Astrocyte (in vitro differentiated cells and primary cell): Measurements from ENCODE around the gene ANO4. TPM values are rescaled to one million over a fixed set of nuclear protein-coding genes. Genes with fewer than 3 reads are reported as not detected.
A peak's percentile ranks its signal among the peaks of the same experiment; 100 is the strongest.

Experiments
- DNase-seq: peaks from one replicate; pipeline ENCODE4 v3.0.0-alpha.2; 2010; ENCODE audit warnings: low read depth
- FAIRE-seq: peaks from 2 replicates; lab custom pipeline; 2011; peaks lifted over from hg19 to GRCh38; lab: Jason Lieb, UNC
- H2AFZ ChIP-seq: 2 replicates; pipeline ENCODE4 v1.6.0; 2012; ENCODE audit warnings: low read depth, low read length, inconsistent platforms
- H3K27ac ChIP-seq: 2 replicates; pipeline ENCODE4 v1.5.1; 2011; ENCODE audit warnings: low read depth, low read length, inconsistent platforms
- H3K27me3 ChIP-seq: 2 replicates; pipeline ENCODE4 v1.6.0; 2011; ENCODE audit warnings: low read length, inconsistent platforms; ENCODE audit not compliant: insufficient read depth
- H3K36me3 ChIP-seq: 2 replicates; pipeline ENCODE4 v1.5.1; 2011; ENCODE audit warnings: low read length, inconsistent platforms; ENCODE audit not compliant: insufficient read depth
- H3K4me1 ChIP-seq: 2 replicates; pipeline ENCODE4 v1.5.1; 2011; ENCODE audit warnings: low read length, inconsistent platforms; ENCODE audit not compliant: insufficient read depth
- H3K4me2 ChIP-seq: 2 replicates; pipeline ENCODE4 v1.6.0; 2012; ENCODE audit warnings: low read length, inconsistent platforms
- H3K4me3 ChIP-seq: 2 replicates; pipeline ENCODE4 v1.5.1; 2011; ENCODE audit warnings: low read depth, mild to moderate bottlenecking, low read length, inconsistent platforms; ENCODE audit not compliant: insufficient read depth
- H3K79me2 ChIP-seq: 2 replicates; pipeline ENCODE4 v1.6.0; 2012; ENCODE audit warnings: mild to moderate bottlenecking, low read length, inconsistent platforms; ENCODE audit not compliant: insufficient read depth
- H3K9ac ChIP-seq: 2 replicates; pipeline ENCODE4 v1.6.0; 2012; ENCODE audit warnings: mild to moderate bottlenecking, low read length, inconsistent platforms
- H3K9me3 ChIP-seq: 2 replicates; pipeline ENCODE4 v1.5.1; 2012; ENCODE audit warnings: low read depth, mild to moderate bottlenecking, low read length, inconsistent platforms; ENCODE audit not compliant: insufficient read depth
- H4K20me1 ChIP-seq: 2 replicates; pipeline ENCODE4 v1.6.0; 2012; ENCODE audit warnings: low read length, inconsistent platforms; ENCODE audit not compliant: insufficient read depth
- H3K27ac Mint-ChIP-seq: one replicate; pipeline ENCODE4 v1.8.0; 2021; ENCODE audit warnings: mild to moderate bottlenecking, mixed read lengths; ENCODE audit not compliant: unreplicated experiment
- H3K27me3 Mint-ChIP-seq: one replicate; pipeline ENCODE4 v1.8.0; 2021; ENCODE audit warnings: low read depth, mixed read lengths; ENCODE audit not compliant: unreplicated experiment
- H3K36me3 Mint-ChIP-seq: one replicate; pipeline ENCODE4 v1.8.0; 2021; ENCODE audit warnings: low read depth, mixed read lengths; ENCODE audit not compliant: unreplicated experiment
- H3K4me1 Mint-ChIP-seq: one replicate; pipeline ENCODE4 v1.8.0; 2021; ENCODE audit warnings: low read depth, mixed read lengths; ENCODE audit not compliant: unreplicated experiment
- H3K4me3 Mint-ChIP-seq: one replicate; pipeline ENCODE4 v1.8.0; 2021; ENCODE audit warnings: mild to moderate bottlenecking, moderate library complexity, mixed read lengths; ENCODE audit not compliant: unreplicated experiment
- H3K9me3 Mint-ChIP-seq: one replicate; pipeline ENCODE4 v1.8.0; 2021; ENCODE audit warnings: mild to moderate bottlenecking, mixed read lengths; ENCODE audit not compliant: unreplicated experiment
- CTCF ChIP-seq: IDR thresholded peaks from 2 replicates; pipeline ENCODE4 v1.5.1; 2011; ENCODE audit warnings: low read depth, mild to moderate bottlenecking, inconsistent platforms, low read length, moderate library complexity; ENCODE audit not compliant: insufficient read depth
- EZH2 ChIP-seq: IDR thresholded peaks from 2 replicates; pipeline ENCODE4 v1.6.1; 2012; ENCODE audit warnings: mild to moderate bottlenecking, low read length, inconsistent platforms; ENCODE audit not compliant: insufficient read depth
- total RNA-seq: library from RNA; stranded (reverse); gene quantifications from 2 replicates; pipeline ENCODE4 v1.2.1, GENCODE V29; 2021

Gene ANO4
- total RNA-seq, 1 donor from 2014 or later, result 41.3 TPM

GRCh38 chr12:101015044-101015443 lies 220.5 kb downstream of the ANO4 start:
- Histone ChIP-seq H3K9ac (no peak overlapping the region), H3K4me1 (peaks cover 26% of the 10 kb centered on the region), H4K20me1 (no peaks in the 10 kb centered on the region), H3K36me3 (no peaks in the 10 kb centered on the region), H2AFZ (no peak overlapping the region), H3K27ac (no peak overlapping the region), H3K9me3 (peaks cover 5% of the 10 kb centered on the region), H3K4me2 (no peak overlapping the region), H3K79me2 (no peaks in the 10 kb centered on the region), H3K27me3 (no peaks in the 10 kb centered on the region), H3K4me3 (no peak overlapping the region)
- Mint-ChIP-seq H3K4me1 (peaks cover 28% of the 10 kb centered on the region), H3K27me3 (no peaks in the 10 kb centered on the region), H3K27ac (no peak overlapping the region), H3K4me3 (no peak overlapping the region), H3K9me3 (peaks cover 7% of the 10 kb centered on the region), H3K36me3 (peaks cover 33% of the 10 kb centered on the region)
- FAIRE-seq, result no peak
- TF ChIP-seq CTCF, result no peak
- TF ChIP-seq EZH2, result no peak
- no peak for DNase-seq

GRCh38 chr12:101018540-101018939 lies 224.0 kb downstream of the ANO4 start:
- H3K4me3 ChIP-seq, result peak overlapping the region; percentile 7
- H3K27ac Mint-ChIP-seq, result peak overlapping the region; percentile 99
- H3K9me3 Mint-ChIP-seq, result peaks cover 5% of the 10 kb centered on the region
- TF ChIP-seq EZH2 (no peak), CTCF (no peak)
- H3K27me3 ChIP-seq, result no peaks in the 10 kb centered on the region
- H3K4me2 ChIP-seq, result peak overlapping the region; percentile 75
- no peaks in the 10 kb centered on the region for H3K36me3 ChIP-seq
- peak overlapping the region; percentile 96 for H3K27ac ChIP-seq
- H3K79me2 ChIP-seq, result no peaks in the 10 kb centered on the region
- peak overlapping the region; percentile 28 for H3K4me3 Mint-ChIP-seq
- no peaks in the 10 kb centered on the region for H3K27me3 Mint-ChIP-seq
- FAIRE-seq (peak; percentile 97), DNase-seq (peak; percentile 99)
- H4K20me1 ChIP-seq, result no peaks in the 10 kb centered on the region
- peaks cover 17% of the 10 kb centered on the region for H3K36me3 Mint-ChIP-seq
- H2AFZ ChIP-seq, result no peak overlapping the region
- H3K9ac ChIP-seq, result peak overlapping the region; percentile 74
- H3K4me1 Mint-ChIP-seq, result peaks cover 52% of the 10 kb centered on the region
- H3K9me3 ChIP-seq, result peaks cover 5% of the 10 kb centered on the region
- peaks cover 37% of the 10 kb centered on the region for H3K4me1 ChIP-seq

- Histone ChIP-seq H4K20me1 (no peaks in the 10 kb centered on the region), H3K4me2 (peak overlapping the region; percentile 75), H3K4me1 (peaks cover 37% of the 10 kb centered on the region), H3K9me3 (peaks cover 5% of the 10 kb centered on the region), H3K27ac (peak overlapping the region; percentile 96), H2AFZ (no peak overlapping the region), H3K79me2 (no peaks in the 10 kb centered on the region), H3K36me3 (no peaks in the 10 kb centered on the region), H3K27me3 (no peaks in the 10 kb centered on the region), H3K9ac (peak overlapping the region; percentile 74), H3K4me3 (peak overlapping the region; percentile 7)
- Mint-ChIP-seq H3K27ac (peak overlapping the region; percentile 99), H3K27me3 (no peaks in the 10 kb centered on the region), H3K4me3 (no peak overlapping the region), H3K4me1 (peaks cover 52% of the 10 kb centered on the region), H3K36me3 (peaks cover 14% of the 10 kb centered on the region), H3K9me3 (peaks cover 5% of the 10 kb centered on the region)
- TF ChIP-seq EZH2 (no peak), CTCF (no peak)
- FAIRE-seq, result no peak
- no peak for DNase-seq
These were observed 224.6 kb downstream of the ANO4 start for GRCh38 chr12:101019201-101019600.
